SJCRH30 (cell line): Measurements from ENCODE around the gene SEPTIN11. TPM values are rescaled to one million over a fixed set of nuclear protein-coding genes. Genes with fewer than 3 reads are reported as not detected.
A peak's percentile ranks its signal among the peaks of the same experiment; 100 is the strongest.

Source experiments
- DNase-seq, 2 experiments: peaks; one replicate each; pipeline ENCODE4 v3.0.0-alpha.2; 2015 to 2020
- H3K27ac ChIP-seq: fragments of 250-450 bp; sonication (Bioruptor Pico); 2 replicates; pipeline ENCODE4 v1.5.1; 2020; ENCODE audit warnings: mild to moderate bottlenecking, moderate library complexity
- H3K27me3 ChIP-seq: fragments of 250-450 bp; sonication (Bioruptor Pico); 2 replicates; pipeline ENCODE4 v1.5.1; 2020; ENCODE audit warnings: mild to moderate bottlenecking, moderate library complexity
- H3K36me3 ChIP-seq: fragments of 250-450 bp; sonication (Bioruptor Pico); 2 replicates; pipeline ENCODE4 v1.5.1; 2020; ENCODE audit warnings: mild to moderate bottlenecking, moderate library complexity
- H3K4me1 ChIP-seq: fragments of 250-450 bp; sonication (Bioruptor Pico); 2 replicates; pipeline ENCODE4 v1.5.1; 2020; ENCODE audit warnings: mild to moderate bottlenecking, moderate library complexity
- H3K4me3 ChIP-seq: fragments of 250-450 bp; sonication (Bioruptor Pico); 2 replicates; pipeline ENCODE4 v1.5.1; 2020; ENCODE audit warnings: mild to moderate bottlenecking, moderate library complexity
- H3K9me3 ChIP-seq: fragments of 250-450 bp; sonication (Bioruptor Pico); replicated peaks from 2 replicates; pipeline ENCODE4 v1.5.1; 2020; ENCODE audit warnings: mild to moderate bottlenecking, moderate library complexity
- total RNA-seq: library from RNA; depleted of rRNA; stranded (reverse); fragments of >200 nt; shearing (Covaris generic); gene quantifications from 2 replicates; pipeline ENCODE4 v1.2.3, GENCODE V29; 2014; rRNA removed

Gene SEPTIN11
- total RNA-seq, 1 experiment from 2014 or later = 294 TPM

DNA sequence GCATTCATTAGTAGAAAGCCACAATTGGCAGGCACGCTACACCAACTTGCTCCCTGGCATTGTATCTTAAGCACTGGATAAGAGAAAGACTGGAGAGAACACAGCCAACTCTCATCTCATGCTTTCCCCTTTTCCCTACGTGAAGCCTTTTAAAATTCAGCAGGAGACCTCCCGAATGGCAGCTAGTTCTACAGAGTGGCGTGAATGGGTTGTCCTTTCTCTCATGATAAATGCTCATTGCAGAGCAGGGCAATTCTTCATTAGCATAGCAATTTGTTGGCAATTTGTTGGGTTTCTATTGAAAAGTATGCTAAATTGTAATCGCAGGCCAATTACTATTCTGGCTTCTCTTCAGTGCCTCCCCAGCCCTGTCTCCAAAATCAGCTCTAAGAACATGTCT, 48.0 kb downstream of the SEPTIN11 start:
- no peak for DNase-seq

DNA sequence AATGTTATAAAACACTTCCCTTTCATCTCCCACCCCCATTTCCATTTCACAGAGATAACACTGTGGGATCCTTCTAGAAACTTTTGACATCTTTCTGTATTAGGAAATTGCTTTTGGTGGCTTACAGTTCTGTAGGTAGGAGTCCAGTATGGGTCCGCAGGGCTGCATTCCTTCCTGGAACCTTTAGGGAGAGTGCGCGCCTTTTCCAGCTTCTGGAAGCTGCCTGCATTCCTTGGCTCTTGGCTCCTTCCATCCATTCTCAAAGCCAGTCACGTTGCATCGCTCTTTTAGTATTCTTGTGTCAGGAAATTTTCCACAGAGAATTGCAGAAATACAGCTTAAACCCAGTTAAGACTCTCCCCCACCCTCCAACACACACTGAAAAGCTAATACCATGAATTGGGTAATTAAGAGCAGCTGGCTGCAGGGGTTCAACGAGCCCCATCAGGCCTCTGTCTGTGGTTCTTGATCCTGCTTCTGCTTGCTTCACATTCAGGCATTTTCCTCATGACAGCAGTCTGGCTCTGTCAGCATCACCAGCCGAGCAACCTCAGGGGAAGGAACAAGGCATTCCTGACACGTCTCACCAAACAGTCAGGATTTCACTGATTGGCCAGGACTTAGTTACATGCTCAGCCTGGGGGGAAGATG, 48.8 kb downstream of the SEPTIN11 start:
- H3K27me3 ChIP-seq = no peaks in the 10 kb centered on the region
- H3K9me3 ChIP-seq = no peaks in the 10 kb centered on the region
- DNase-seq = peak; percentile 17 to 43
- peaks cover 72% of the 10 kb centered on the region for H3K4me1 ChIP-seq
- no peak overlapping the region for H3K4me3 ChIP-seq
- peaks cover 62% of the 10 kb centered on the region for H3K36me3 ChIP-seq
- H3K27ac ChIP-seq = no peak overlapping the region

More for the DNA sequence above, 48.0 kb downstream of the SEPTIN11 start:
- peaks cover 58% of the 10 kb centered on the region for H3K36me3 ChIP-seq
- H3K27me3 ChIP-seq = no peaks in the 10 kb centered on the region
- H3K9me3 ChIP-seq = no peaks in the 10 kb centered on the region
- H3K4me3 ChIP-seq = no peak overlapping the region
- H3K4me1 ChIP-seq = peaks cover 65% of the 10 kb centered on the region
- no peak overlapping the region for H3K27ac ChIP-seq

Other genes starting within 250 kb of the SEPTIN11 start
- gene SOWAHB, start 51.6 kb upstream of the SEPTIN11 start, total RNA-seq = not detected in 2 replicates
- gene CCNI, start 126.2 kb downstream of the SEPTIN11 start, total RNA-seq = 342 and 371 TPM in 2 replicates
- gene CCNG2, start 207.5 kb downstream of the SEPTIN11 start, total RNA-seq = 48.0 and 52.6 TPM in 2 replicates